ENCODE data around the gene CCNC.

CCNC gene

DNA sequence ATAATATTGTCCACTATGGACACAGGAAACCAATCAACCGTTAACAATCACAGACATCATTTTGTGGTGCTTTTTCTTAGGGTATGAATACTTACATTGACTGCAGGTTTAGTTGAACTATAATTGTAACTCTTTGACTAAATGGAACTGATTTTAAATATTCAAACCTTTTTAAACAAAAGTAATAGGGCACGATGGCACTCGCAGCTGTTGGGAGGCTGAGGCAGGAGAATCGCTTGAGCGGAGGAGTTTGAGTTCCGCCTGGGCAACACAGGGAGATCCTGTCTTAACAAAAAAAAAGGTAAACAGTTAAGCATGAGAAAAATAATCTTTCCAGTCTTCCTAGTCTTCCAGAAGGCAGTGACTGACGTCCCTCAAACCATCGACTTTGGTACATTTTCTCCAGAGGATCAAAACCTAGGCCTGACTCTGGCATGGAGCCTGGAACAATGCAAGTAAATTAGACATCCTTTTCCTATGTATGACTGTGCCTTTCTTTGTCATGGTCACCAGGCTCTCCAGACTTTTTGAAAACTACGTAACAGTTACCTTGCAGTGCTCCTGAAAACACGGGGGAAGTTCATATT lies 21.5 kb upstream of the CCNC start:
- TF ChIP-seq, protein P1, sequence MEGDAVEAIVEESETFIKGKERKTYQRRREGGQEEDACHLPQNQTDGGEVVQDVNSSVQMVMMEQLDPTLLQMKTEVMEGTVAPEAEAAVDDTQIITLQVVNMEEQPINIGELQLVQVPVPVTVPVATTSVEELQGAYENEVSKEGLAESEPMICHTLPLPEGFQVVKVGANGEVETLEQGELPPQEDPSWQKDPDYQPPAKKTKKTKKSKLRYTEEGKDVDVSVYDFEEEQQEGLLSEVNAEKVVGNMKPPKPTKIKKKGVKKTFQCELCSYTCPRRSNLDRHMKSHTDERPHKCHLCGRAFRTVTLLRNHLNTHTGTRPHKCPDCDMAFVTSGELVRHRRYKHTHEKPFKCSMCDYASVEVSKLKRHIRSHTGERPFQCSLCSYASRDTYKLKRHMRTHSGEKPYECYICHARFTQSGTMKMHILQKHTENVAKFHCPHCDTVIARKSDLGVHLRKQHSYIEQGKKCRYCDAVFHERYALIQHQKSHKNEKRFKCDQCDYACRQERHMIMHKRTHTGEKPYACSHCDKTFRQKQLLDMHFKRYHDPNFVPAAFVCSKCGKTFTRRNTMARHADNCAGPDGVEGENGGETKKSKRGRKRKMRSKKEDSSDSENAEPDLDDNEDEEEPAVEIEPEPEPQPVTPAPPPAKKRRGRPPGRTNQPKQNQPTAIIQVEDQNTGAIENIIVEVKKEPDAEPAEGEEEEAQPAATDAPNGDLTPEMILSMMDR (IDR thresholded peaks at IDR 0.05; ENCODE audit: poor library complexity, severe bottlenecking): no peak
- Histone ChIP-seq H3K27me3 (ENCODE audit: insufficient read depth, poor library complexity, severe bottlenecking) (peaks cover 73% of the 10 kb centered on the region), H3K27ac (ENCODE audit: poor library complexity, severe bottlenecking) (no peak overlapping the region), H3K36me3 (ENCODE audit: low read depth) (no peaks in the 10 kb centered on the region), H3K9me3 (ENCODE audit: severe bottlenecking) (no peaks in the 10 kb centered on the region), H3K4me3 (ENCODE audit: severe bottlenecking) (no peak overlapping the region), H3K4me1 (ENCODE audit: insufficient read depth, poor library complexity, severe bottlenecking) (no peaks in the 10 kb centered on the region)
- no peak for DNase-seq (ENCODE audit: low spot score)
- no peak for ATAC-seq (ENCODE audit: low read depth)

DNA sequence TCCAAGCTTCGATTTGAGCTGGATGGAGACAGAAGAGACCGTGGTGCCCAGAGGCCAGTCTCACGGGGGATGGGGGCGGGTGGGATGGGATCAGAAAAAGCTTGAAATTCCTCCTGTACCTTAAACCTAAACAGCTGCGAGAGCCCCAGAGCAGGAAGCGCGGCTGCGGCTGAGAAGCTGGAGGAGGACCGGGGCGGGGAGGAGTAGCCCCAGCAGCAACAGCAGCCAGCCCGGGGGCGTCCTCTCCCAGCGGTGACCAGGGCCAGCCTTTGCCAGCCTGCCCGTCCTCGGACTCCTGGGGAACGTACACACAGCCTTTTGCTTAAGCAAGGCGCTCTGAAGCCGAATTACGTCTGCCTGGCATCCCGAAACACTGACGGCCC lies 20.8 kb upstream of the CCNC start:
- Histone ChIP-seq H3K27ac (ENCODE audit: poor library complexity, severe bottlenecking) (no peak overlapping the region), H3K4me1 (ENCODE audit: insufficient read depth, poor library complexity, severe bottlenecking) (no peaks in the 10 kb centered on the region), H3K9me3 (ENCODE audit: severe bottlenecking) (no peaks in the 10 kb centered on the region), H3K27me3 (ENCODE audit: insufficient read depth, poor library complexity, severe bottlenecking) (peaks cover 68% of the 10 kb centered on the region), H3K36me3 (ENCODE audit: low read depth) (no peaks in the 10 kb centered on the region), H3K4me3 (ENCODE audit: severe bottlenecking) (peak overlapping the region; percentile 29)
- ATAC-seq (ENCODE audit: low read depth) (peak; percentile 48), DNase-seq (ENCODE audit: low spot score) (no peak)
- TF ChIP-seq, protein P1 (IDR thresholded peaks at IDR 0.05; ENCODE audit: poor library complexity, severe bottlenecking): no peak

DNA sequence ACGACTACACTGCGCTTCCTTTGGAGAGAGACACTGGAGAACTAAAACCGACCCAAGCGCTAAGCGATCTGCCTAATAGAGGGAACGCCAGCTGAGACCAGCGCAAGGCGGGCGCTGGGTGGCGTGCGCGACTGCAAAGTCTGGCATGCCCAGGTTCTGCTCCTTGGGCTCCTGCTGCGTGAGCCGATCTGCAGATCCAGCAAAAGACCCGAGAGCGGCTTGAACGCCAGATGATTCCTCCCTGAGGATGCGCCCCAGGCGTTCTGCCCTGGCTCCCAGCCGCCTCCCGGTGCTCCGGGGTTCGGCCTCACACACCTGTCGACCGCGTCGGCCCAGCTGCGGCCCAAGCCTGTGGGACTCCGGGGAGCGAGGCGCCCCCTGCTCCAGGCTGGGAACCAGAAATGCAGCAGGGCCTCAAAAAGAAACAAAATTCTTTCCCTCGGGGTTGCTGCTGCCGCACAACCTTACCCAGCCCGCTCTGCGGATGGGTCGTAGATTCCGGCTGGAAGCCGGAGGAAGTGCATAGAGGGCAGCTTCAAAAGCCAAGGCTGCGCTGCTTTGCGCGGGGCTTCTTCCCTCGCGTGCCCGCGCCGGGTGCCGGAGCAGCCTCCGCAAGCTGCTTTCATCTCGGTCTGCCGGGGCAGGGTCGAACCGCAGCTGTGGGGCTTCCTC lies 20.3 kb upstream of the CCNC start:
- no peaks in the 10 kb centered on the region for H3K36me3 ChIP-seq (ENCODE audit: low read depth)
- peaks cover 62% of the 10 kb centered on the region for H3K27me3 ChIP-seq (ENCODE audit: insufficient read depth, poor library complexity, severe bottlenecking)
- H3K4me1 ChIP-seq (ENCODE audit: insufficient read depth, poor library complexity, severe bottlenecking): no peaks in the 10 kb centered on the region
- no peak overlapping the region for H3K27ac ChIP-seq (ENCODE audit: poor library complexity, severe bottlenecking)
- ATAC-seq (ENCODE audit: low read depth) (peak; percentile 93), DNase-seq (ENCODE audit: low spot score) (peak; percentile 62)
- H3K4me3 ChIP-seq (ENCODE audit: severe bottlenecking): peak overlapping the region; percentile 29
- TF ChIP-seq, protein P1 (IDR thresholded peaks at IDR 0.05; ENCODE audit: poor library complexity, severe bottlenecking): peak; percentile 76
- no peaks in the 10 kb centered on the region for H3K9me3 ChIP-seq (ENCODE audit: severe bottlenecking)

DNA sequence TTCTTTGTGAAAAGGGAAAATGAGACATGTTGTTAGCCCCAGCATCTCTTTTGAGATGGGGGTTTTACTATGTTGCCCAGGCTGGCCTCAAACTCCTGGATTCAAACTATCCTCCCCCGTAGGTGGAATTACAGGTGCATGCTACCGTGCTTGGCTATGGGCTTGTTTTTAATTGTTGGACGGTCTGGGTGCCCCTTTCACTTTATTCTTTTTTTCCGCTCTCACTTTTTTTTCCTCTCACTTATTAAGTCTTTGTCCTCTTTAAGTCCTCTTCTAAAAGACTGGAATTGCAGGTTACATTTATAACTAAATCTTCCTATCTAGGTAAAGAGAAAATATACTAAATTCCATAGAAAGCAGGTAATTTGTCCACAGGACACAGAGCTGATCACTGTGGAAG lies 19.3 kb upstream of the CCNC start:
- Histone ChIP-seq H3K27ac (ENCODE audit: poor library complexity, severe bottlenecking) (no peak overlapping the region), H3K4me3 (ENCODE audit: severe bottlenecking) (no peak overlapping the region), H3K9me3 (ENCODE audit: severe bottlenecking) (no peaks in the 10 kb centered on the region), H3K4me1 (ENCODE audit: insufficient read depth, poor library complexity, severe bottlenecking) (no peaks in the 10 kb centered on the region), H3K27me3 (ENCODE audit: insufficient read depth, poor library complexity, severe bottlenecking) (peaks cover 53% of the 10 kb centered on the region), H3K36me3 (ENCODE audit: low read depth) (no peaks in the 10 kb centered on the region)
- ATAC-seq (ENCODE audit: low read depth) (no peak), DNase-seq (ENCODE audit: low spot score) (no peak)
- TF ChIP-seq, protein P1 (IDR thresholded peaks at IDR 0.05; ENCODE audit: poor library complexity, severe bottlenecking): no peak

DNA sequence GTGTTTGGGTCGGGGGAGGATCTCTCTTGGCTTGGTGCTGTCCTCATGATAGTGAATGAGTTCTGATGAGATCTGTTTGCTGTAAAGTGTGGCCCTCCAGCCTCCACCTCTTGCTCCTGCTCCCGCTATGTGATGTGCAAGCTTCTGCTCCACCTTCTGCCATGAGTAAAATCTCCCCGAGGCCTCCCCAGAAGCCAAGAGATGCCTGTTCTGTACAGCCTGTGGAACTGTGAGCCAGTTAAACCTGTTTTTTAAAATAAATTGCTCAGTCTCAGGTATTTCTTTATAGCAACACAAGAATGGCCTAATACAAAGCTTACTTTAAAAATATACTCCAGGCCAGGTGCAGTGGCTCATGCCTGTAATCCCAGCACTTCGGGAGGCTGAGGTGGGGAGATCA lies 11.3 kb upstream of the CCNC start:
- ATAC-seq (ENCODE audit: low read depth) (no peak), DNase-seq (ENCODE audit: low spot score) (no peak)
- no peak overlapping the region for H3K4me3 ChIP-seq (ENCODE audit: severe bottlenecking)
- H3K27ac ChIP-seq (ENCODE audit: poor library complexity, severe bottlenecking): no peak overlapping the region
- H3K36me3 ChIP-seq (ENCODE audit: low read depth): no peaks in the 10 kb centered on the region
- no peaks in the 10 kb centered on the region for H3K4me1 ChIP-seq (ENCODE audit: insufficient read depth, poor library complexity, severe bottlenecking)
- TF ChIP-seq, protein P1 (IDR thresholded peaks at IDR 0.05; ENCODE audit: poor library complexity, severe bottlenecking): no peak
- H3K9me3 ChIP-seq (ENCODE audit: severe bottlenecking): no peaks in the 10 kb centered on the region
- H3K27me3 ChIP-seq (ENCODE audit: insufficient read depth, poor library complexity, severe bottlenecking): no peaks in the 10 kb centered on the region
